Endodermal cell (in vitro differentiated cells): ENCODE results near the gene CHI3L1. TPM values are rescaled to one million over a fixed set of nuclear protein-coding genes. Genes with fewer than 3 reads are reported as not detected.

Source experiments
- DNase-seq: peaks from one replicate; pipeline ENCODE4 v3.0.0-alpha.2; 2017
- H3K27ac ChIP-seq: 2 replicates; pipeline ENCODE4 v1.5.1; 2013; ENCODE audit warnings: mild to moderate bottlenecking, low read depth, low read length, moderate library complexity
- H3K27me3 ChIP-seq: 2 replicates; pipeline ENCODE4 v1.6.1; 2013; ENCODE audit warnings: mild to moderate bottlenecking, low read length, moderate library complexity; ENCODE audit not compliant: insufficient read depth, control insufficient read depth, poor library complexity, severe bottlenecking
- H3K36me3 ChIP-seq: 2 replicates; pipeline ENCODE4 v1.7.0; 2013; ENCODE audit warnings: mild to moderate bottlenecking, low read length, moderate library complexity; ENCODE audit not compliant: control insufficient read depth, insufficient read depth
- H3K4me1 ChIP-seq: one replicate; pipeline ENCODE4 v1.7.0; 2013; ENCODE audit warnings: low read length; ENCODE audit not compliant: control insufficient read depth, insufficient read depth
- H3K4me3 ChIP-seq: 2 replicates; pipeline ENCODE4 v1.5.1; 2013; ENCODE audit warnings: mild to moderate bottlenecking, low read length, moderate library complexity
- H3K9ac ChIP-seq: 2 replicates; pipeline ENCODE4 v1.6.1; 2013; ENCODE audit warnings: mild to moderate bottlenecking, low read length, moderate library complexity; ENCODE audit not compliant: poor library complexity, severe bottlenecking; ENCODE audit errors: extremely low read depth
- H3K9me3 ChIP-seq: 2 replicates; pipeline ENCODE4 v1.6.1; 2013; ENCODE audit warnings: mild to moderate bottlenecking, low read length, moderate library complexity; ENCODE audit not compliant: control insufficient read depth
- H3K27ac Mint-ChIP-seq: 2 replicates; pipeline ENCODE4 v1.8.0; 2020; ENCODE audit warnings: mixed read lengths
- H3K27me3 Mint-ChIP-seq: 2 replicates; pipeline ENCODE4 v1.8.0; 2021; ENCODE audit warnings: mild to moderate bottlenecking, mixed read lengths; ENCODE audit not compliant: insufficient read depth
- H3K36me3 Mint-ChIP-seq: 2 replicates; pipeline ENCODE4 v1.8.0; 2020; ENCODE audit warnings: low read depth, mixed read lengths
- H3K4me1 Mint-ChIP-seq: 2 replicates; pipeline ENCODE4 v1.8.0; 2020; ENCODE audit warnings: mixed read lengths
- H3K4me3 Mint-ChIP-seq: 2 replicates; pipeline ENCODE4 v1.8.0; 2020; ENCODE audit warnings: mild to moderate bottlenecking, moderate library complexity, mixed read lengths
- H3K9me3 Mint-ChIP-seq: 2 replicates; pipeline ENCODE4 v1.8.0; 2020; ENCODE audit warnings: mild to moderate bottlenecking, mixed read lengths
- CTCF ChIP-seq: fragments of 200-600 bp; sonication (generic); conservative IDR thresholded peaks from 2 replicates; pipeline ENCODE4 v1.5.0; 2021; ENCODE audit warnings: antibody characterized with exemption, mild to moderate bottlenecking
- WGBS, 2 experiments: methylation state at CpG; one replicate each; pipeline versions ENCODE4 v1.1.5 to v1.1.7; 2013; ENCODE audit warnings: missing lambda C conversion rate in 2 of 2, mixed read lengths in 1 of 2; ENCODE audit not compliant: insufficient coverage in 1 of 2, insufficient read length in 1 of 2; 5-methylcytosine and 5-hydroxymethylcytosine counted together
- total RNA-seq, 2 donors: library from RNA; stranded (reverse); fragmentation: NEBNext Ultra II Directional in 1 of 2; extraction: Animal tissue kit (Norgen Biotek cat#: 25700) in 1 of 2; gene quantifications; 2 replicates in 1 of 2; 3 replicates in 1 of 2; pipeline ENCODE4 v1.2.1, GENCODE V29; 2021

CHI3L1 gene
- total RNA-seq, 2 donors from 2014 or later, result 0.18 to 1.1 TPM

- H3K4me3 ChIP-seq, result no peak overlapping the region
- peaks cover 14% of the 10 kb centered on the region for H3K4me1 ChIP-seq
- no peak overlapping the region for H3K4me3 Mint-ChIP-seq
- TF ChIP-seq CTCF, result no peak
- H3K9me3 Mint-ChIP-seq, result no peaks in the 10 kb centered on the region
- peak overlapping the region; percentile 75 for H3K27ac Mint-ChIP-seq
- H3K27me3 ChIP-seq, result no peaks in the 10 kb centered on the region
- H3K9me3 ChIP-seq, result no peaks in the 10 kb centered on the region
- H3K9ac ChIP-seq, result no peak overlapping the region
- peak; percentile 68 for DNase-seq
- H3K4me1 Mint-ChIP-seq, result peaks cover 52% of the 10 kb centered on the region
- no peak overlapping the region for H3K27ac ChIP-seq
- no peaks in the 10 kb centered on the region for H3K36me3 ChIP-seq
- H3K27me3 Mint-ChIP-seq, result no peaks in the 10 kb centered on the region
- H3K36me3 Mint-ChIP-seq, result no peaks in the 10 kb centered on the region
- 75 to 80% methylated on average over 1 to 7 of the region's 7 CpGs for WGBS, 2 experiments
Observed at GRCh38 chr1:203149188-203149840, 37.2 kb downstream of the CHI3L1 start.

GRCh38 chr1:203148579-203148978 lies 37.9 kb downstream of the CHI3L1 start:
- Mint-ChIP-seq H3K4me3 (no peak overlapping the region), H3K4me1 (peaks cover 46% of the 10 kb centered on the region), H3K9me3 (peaks cover 3% of the 10 kb centered on the region), H3K27me3 (no peaks in the 10 kb centered on the region), H3K27ac (no peak overlapping the region), H3K36me3 (no peaks in the 10 kb centered on the region)
- Histone ChIP-seq H3K27me3 (no peaks in the 10 kb centered on the region), H3K9ac (no peak overlapping the region), H3K9me3 (no peaks in the 10 kb centered on the region), H3K4me3 (no peak overlapping the region), H3K36me3 (no peaks in the 10 kb centered on the region), H3K4me1 (peaks cover 10% of the 10 kb centered on the region), H3K27ac (no peak overlapping the region)
- 84 to 95% methylated on average over 8 to 12 of the region's 12 CpGs for WGBS, 2 experiments
- DNase-seq, result peak; percentile 41
- no peak for TF ChIP-seq CTCF

- Mint-ChIP-seq H3K36me3 (peaks cover under 1% of the 10 kb centered on the region), H3K27me3 (no peaks in the 10 kb centered on the region), H3K9me3 (peaks cover 6% of the 10 kb centered on the region), H3K4me1 (peaks cover 42% of the 10 kb centered on the region), H3K27ac (no peak overlapping the region), H3K4me3 (no peak overlapping the region)
- WGBS, 2 experiments, result 92 to 98% methylated on average over 4 to 5 of the region's 5 CpGs
- Histone ChIP-seq H3K9me3 (peaks cover 1% of the 10 kb centered on the region), H3K27ac (no peak overlapping the region), H3K36me3 (peaks cover 2% of the 10 kb centered on the region), H3K27me3 (no peaks in the 10 kb centered on the region), H3K9ac (no peak overlapping the region), H3K4me1 (peaks cover 6% of the 10 kb centered on the region), H3K4me3 (no peak overlapping the region)
- TF ChIP-seq CTCF, result peak; percentile 71
- peak; percentile 84 for DNase-seq
Observed at GRCh38 chr1:203148127-203148526, 38.4 kb downstream of the CHI3L1 start.
